Measurements from ENCODE around the gene BCL2L15. TPM values are rescaled to one million over a fixed set of nuclear protein-coding genes. Genes with fewer than 3 reads are reported as not detected.

BCL2L15 gene
- total and polyA plus RNA-seq, 2 of the 8 experiments (the other 6 are each of a cell fraction or from before 2014, with no cell fraction given): 0.32 to 0.36 TPM

- Histone ChIP-seq H3K4ac (replicated peaks; ENCODE audit: insufficient read length, low read depth, low read length) (no peak within 1 kb of the TSS), H3K23ac (ENCODE audit: insufficient read length) (no peak within 1 kb of the TSS), H3K27ac (ENCODE audit: low read depth, low read length) (peak within 1 kb of the TSS; percentile 43; the same call in 1 of the 2 replicates), H2BK20ac (ENCODE audit: low read length) (no peak within 1 kb of the TSS), H3K14ac (ENCODE audit: insufficient read length) (no peak within 1 kb of the TSS), H4K20me1 (replicated peaks in 1 of 2; ENCODE audit: control insufficient read depth in 1 of 2, insufficient read depth in 2 of 2, low read length in 2 of 2) (peaks cover 0 to 4% of the 10 kb centered on the region in 2 experiments), H3K79me1 (ENCODE audit: low read depth, low read length) (peaks cover 3% of the 10 kb centered on the region; the same call in 1 of the 2 replicates), H2AK5ac (ENCODE audit: low read depth, low read length) (no peak within 1 kb of the TSS), H4K8ac (ENCODE audit: extremely low read depth, insufficient read depth, low read length) (peak within 1 kb of the TSS; percentile 76), H3K23me2 (ENCODE audit: low read depth, low read length) (peaks cover 12% of the 10 kb centered on the region), H3K9ac (replicated peaks in 1 of 4; ENCODE audit: extremely low read depth in 1 of 4, low read depth in 3 of 4, low read length in 3 of 4) (peak within 1 kb of the TSS; percentile 39 to 83 (median 48)), H3K4me3 (ENCODE audit: extremely low read depth in 1 of 4, insufficient read depth in 2 of 4, low read depth in 3 of 4, low read length in 4 of 4) (peak within 1 kb of the TSS; percentile 91 to 99 (median 94)), H3K56ac (replicated peaks; ENCODE audit: insufficient read length, low read depth, low read length) (peak within 1 kb of the TSS; percentile 17), H2BK5ac (ENCODE audit: low read depth, low read length) (no peak within 1 kb of the TSS; the same call in 1 of the 2 replicates), H3K36me3 (ENCODE audit: control insufficient read depth in 2 of 4, insufficient read depth in 4 of 4, low read length in 3 of 4) (no peaks in the 10 kb centered on the region), H3K9me3 (ENCODE audit: insufficient read depth in 2 of 2, low read depth in 1 of 2, low read length in 1 of 2) (no peaks in the 10 kb centered on the region), H3K4me1 (replicated peaks in 1 of 4; ENCODE audit: control insufficient read depth in 3 of 4, insufficient read depth in 4 of 4, low read length in 3 of 4) (peaks cover 0 to 4% (median under 1%) of the 10 kb centered on the region in 4 experiments; a peak in 4 of 7 replicates), H3K79me2 (ENCODE audit: control insufficient read depth in 1 of 2, insufficient read depth in 2 of 2, low read length in 2 of 2) (peaks cover 12 to 42% of the 10 kb centered on the region in 2 experiments), H3K27me3 (replicated peaks in 1 of 4; ENCODE audit: control insufficient read depth in 3 of 4, extremely low read depth in 1 of 4, insufficient read depth in 3 of 4, low read length in 3 of 4) (no peaks in the 10 kb centered on the region), H4K91ac (replicated peaks; ENCODE audit: insufficient read length, low read length) (no peak within 1 kb of the TSS), H3K18ac (ENCODE audit: extremely low read depth, low read length) (no peak within 1 kb of the TSS), H2BK120ac (replicated peaks; ENCODE audit: low read depth, low read length) (no peak within 1 kb of the TSS), H4K5ac (ENCODE audit: insufficient read length, low read depth, low read length) (peak within 1 kb of the TSS; percentile 71), H2AFZ (ENCODE audit: low read length) (peak within 1 kb of the TSS; percentile 97), H3K4me2 (ENCODE audit: insufficient read depth in 1 of 2, low read depth in 2 of 2, low read length in 2 of 2) (peak within 1 kb of the TSS; percentile 84 to 85), H2BK15ac (ENCODE audit: low read length) (no peak within 1 kb of the TSS; the same call in 1 of the 2 replicates), H2BK12ac (ENCODE audit: low read depth, low read length) (no peak within 1 kb of the TSS)
- CTCF ChIA-PET (ENCODE audit: partially characterized antibody): interaction anchor here (0.8 to 4.5 kb wide), 5 partner anchors 9 to 34 kb away, joined by 3 to 20 read pairs (median 5); partner anchors contain the start of genes AP4B1 and DCLRE1B
- FAIRE-seq (no peak), DNase-seq (ENCODE audit: low read depth in 1 of 2, low spot score in 2 of 2) (peak; percentile 59 to 96)
- POLR2A ChIA-PET (ENCODE audit: partially characterized antibody): interaction anchor here (0.9 to 4.4 kb wide), 8 partner anchors 11 to 170 kb away, joined by 3 to 66 read pairs (median 5); partner anchors contain the start of genes AP4B1, DCLRE1B, PHTF1 and RSBN1
- 3% methylated on average over 58 of the region's 61 CpGs; no CpG with 5 or more reads in 1 of the 2 experiments for WGBS, 2 experiments (ENCODE audit: extremely low coverage in 1 of 2, insufficient coverage in 1 of 2, insufficient read length in 1 of 2, insufficient replicate concordance in 2 of 2, low coverage in 1 of 2, low lambda C conversion rate in 2 of 2, missing lambda C conversion rate in 1 of 2)
- TF ChIP-seq ATF3 (IDR thresholded peaks at IDR 0.05; ENCODE audit: insufficient read depth, low read depth, low read length) (no peak), KDM5A (IDR thresholded peaks at IDR 0.05; ENCODE audit: low read length) (no peak), ZNF274 (IDR thresholded peaks at IDR 0.05; ENCODE audit: borderline replicate concordance, extremely low read depth, low read length) (no peak), CEBPB (IDR thresholded peaks at IDR 0.05; ENCODE audit: low read depth, low read length) (no peak), FOSL1 (IDR thresholded peaks at IDR 0.05; ENCODE audit: insufficient read depth, low read depth, low read length) (no peak), TAF7 (optimal IDR thresholded peaks at IDR 0.05; ENCODE audit: borderline replicate concordance, low read depth, low read length) (no peak), TCF12 (IDR thresholded peaks at IDR 0.05; ENCODE audit: low read depth, low read length) (no peak), KDM4A (IDR thresholded peaks at IDR 0.05; ENCODE audit: low read depth, low read length, severe bottlenecking) (peak; percentile 60), GTF2F1 (IDR thresholded peaks at IDR 0.05; ENCODE audit: borderline replicate concordance, low read depth, low read length) (no peak), JUND (IDR thresholded peaks at IDR 0.05; ENCODE audit: low read length) (peak; percentile 6; the same call in 1 of the 2 replicates), YY1 (IDR thresholded peaks at IDR 0.05; ENCODE audit: low read depth, low read length) (peak; percentile 100)
Observed at GRCh38 chr1:113928941-113929749, 41.8 kb upstream of the BCL2L15 start, which contains the start of gene HIPK1. TSS of gene HIPK1 (plus strand) at chr1:113929324.
